HG02884 (cell line): ENCODE measurements around the gene SETD5.

Experiments used
- ATAC-seq: cut with Tn5 transposase; IDR thresholded peaks from one replicate; pipeline ENCODE4 v1.9.1; 2021; ENCODE audit warnings: mild to moderate bottlenecking, moderate library complexity; ENCODE audit not compliant: unreplicated experiment

Gene SETD5

DNA sequence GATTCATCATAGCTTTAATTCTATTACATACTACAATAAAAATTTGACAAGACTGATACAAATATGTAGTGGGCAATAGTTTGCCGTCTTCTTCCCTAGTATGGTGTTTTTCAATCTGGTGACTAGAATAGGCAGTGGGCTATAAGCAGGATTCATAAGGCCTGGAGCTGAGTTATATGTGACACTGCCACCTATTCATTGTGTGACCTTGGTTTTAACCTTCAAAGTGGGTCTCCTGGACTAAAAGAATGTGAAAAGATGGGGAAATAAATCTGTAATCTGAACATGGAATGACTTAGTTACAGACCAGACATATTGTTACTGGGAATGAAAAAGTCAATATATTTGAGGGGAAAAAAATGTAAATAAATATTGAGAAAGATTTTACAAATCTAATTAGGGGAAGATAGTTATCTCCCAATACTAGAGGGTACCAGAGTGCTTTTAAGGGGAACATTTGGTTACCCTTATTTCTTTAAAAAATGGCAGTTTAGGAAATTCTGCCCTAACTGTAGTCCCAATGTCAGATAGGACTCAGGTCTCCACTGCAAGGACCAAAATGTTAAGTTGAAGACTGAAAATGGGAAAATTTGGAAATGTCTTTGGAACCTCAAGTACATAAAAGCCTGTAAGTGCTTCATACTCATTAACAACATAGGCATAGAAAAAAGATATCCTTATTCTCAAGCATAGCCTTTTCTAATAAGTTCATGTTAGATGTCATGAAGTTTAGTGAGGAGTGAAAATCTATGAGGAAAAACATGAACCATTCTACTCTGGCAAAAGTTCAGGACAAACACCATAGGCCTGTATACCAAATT is 10.7 kb upstream of the SETD5 start:
- ATAC-seq: no peak

DNA sequence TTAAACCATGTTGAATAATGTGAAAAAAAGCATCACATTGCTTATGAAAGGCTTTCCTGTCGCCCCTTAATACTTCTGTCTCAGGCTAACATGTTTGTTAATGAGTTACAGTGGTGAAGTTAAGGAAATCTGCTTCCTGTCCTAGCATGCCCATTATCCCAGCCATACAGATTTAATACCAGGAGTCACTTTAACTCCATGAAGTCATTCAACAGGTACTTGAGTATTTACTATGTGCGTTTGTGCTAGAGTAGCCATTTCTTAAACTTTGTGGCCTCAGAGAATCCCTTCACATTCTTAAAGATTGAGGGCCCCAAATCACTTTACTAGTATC is 10.1 kb upstream of the SETD5 start:
- no peak for ATAC-seq

DNA sequence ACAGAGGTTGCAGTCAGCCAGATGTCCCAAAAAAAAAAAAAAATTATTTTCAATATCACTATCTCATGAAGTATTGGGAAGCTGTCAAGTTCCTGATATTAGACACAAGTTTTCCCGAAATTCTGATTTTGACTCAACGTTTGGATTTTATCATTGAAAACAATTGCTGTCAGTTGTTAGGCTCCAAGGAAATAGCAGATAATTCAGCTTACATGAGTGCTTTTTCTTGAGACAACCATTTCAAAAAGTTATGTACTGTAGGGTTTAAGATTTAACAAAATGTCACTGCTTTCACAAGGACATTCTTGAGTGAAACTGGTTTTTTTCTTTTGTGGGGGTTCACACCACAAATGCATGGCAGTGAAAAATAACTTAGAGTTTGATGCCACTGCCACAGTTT is 9.3 kb upstream of the SETD5 start:
- ATAC-seq: no peak

DNA sequence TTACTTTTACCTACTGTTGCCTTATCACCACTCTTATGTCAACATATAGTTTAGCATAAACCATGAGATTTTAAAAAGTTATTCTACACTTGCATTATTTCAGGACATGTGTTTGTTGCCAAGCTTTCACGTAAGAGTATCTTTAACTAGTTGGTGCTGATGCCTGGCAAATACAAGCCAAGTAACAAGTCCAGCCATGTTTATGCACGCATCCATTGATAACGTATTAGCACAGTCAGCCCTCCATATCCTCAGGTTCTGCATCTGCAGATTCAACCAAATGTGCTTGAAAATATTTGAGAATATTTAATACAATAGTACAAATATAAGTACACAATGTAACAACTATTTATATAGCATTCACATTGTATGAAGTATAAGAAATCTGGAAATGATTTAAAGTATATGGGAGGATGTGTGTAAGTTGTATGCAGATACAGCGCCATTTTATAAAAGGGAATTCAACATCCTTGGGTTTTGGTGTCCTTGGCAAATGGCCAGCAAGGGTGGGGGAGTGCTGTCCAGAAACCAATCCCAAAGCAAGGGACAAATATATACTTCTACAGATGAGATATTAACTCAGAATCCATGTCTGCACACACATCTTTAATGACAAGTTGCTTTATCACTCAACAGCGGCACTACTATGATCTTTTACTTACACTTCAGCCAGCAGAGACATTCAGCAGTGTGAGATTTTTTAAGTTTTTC is 8.7 kb upstream of the SETD5 start:
- no peak for ATAC-seq

DNA sequence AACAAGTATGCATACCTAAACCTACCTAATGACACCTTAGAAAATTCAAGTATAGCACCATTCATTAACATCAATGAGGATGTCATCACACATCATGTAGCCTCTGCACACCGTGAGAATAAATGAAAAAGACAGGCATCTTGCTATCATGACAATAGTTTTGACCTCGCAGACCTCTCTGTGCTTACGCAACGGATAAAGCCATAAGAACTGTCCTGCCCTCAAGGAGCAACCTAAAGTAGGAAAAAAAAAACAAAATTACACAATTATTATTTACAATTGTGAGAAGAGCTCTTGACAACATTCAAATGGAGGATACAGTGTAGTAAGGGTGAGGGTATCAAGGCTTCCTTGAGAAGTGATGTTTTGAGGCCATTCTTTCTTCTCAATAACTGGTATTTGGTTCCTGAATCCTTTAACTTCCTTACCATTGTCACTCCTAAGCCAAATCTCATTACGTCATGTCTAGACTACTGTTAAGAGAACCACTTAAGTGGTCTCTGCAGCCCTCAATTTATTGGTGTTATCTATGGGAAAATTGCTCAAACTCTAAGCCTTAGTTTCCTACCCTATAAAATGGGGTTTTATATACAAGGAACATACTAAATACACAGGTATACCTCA is 7.0 kb upstream of the SETD5 start:
- ATAC-seq: no peak

DNA sequence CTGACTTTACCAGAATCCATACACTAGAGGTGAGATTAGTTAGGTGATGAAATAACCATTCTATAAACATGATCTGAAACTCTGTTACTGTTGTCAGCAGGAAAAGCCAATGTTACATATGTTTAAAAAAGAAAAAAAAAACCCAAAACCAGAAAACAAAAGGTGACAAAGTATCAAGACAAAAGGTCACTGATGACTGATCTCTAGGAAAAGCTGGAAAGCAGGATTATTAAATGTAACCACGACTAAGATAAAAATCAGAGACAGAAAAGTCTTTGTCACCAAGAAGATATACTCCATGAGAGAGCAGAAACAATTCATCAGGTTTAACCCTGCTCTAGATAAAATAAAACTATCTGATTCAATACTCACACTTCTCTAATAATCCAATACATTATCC is 5.4 kb upstream of the SETD5 start:
- ATAC-seq: no peak

DNA sequence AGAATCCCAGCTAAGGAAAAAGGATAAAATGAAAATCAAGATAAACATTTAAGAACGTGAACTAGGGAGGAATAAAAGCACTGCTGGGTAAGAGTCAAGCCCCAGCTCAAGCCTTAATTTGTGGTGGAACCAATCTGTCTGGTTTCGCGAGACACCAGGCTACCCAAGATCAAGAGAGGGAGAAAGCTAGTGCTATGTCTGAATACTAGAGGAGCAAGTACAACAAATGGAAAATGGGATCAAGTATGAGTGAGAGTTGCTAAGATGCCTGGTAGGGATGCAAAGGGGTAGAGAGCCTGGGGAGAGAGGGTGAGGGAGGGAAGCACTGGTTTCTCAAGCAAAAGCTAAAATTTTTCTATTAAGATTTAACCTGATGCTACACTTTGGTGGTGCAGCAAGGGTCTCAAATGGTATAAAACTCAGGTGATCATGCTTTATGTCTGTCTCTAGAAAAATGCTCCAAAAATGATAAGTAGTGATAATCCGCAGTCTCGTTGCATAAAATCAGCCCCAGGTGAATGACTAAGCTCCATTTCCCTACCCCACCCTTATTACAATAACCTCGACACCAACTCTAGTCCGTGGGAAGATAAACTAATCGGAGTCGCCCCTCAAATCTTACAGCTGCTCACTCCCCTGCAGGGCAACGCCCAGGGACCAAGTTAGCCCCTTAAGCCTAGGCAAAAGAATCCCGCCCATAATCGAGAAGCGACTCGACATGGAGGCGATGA is 1.7 kb upstream of the SETD5 start:
- no peak for ATAC-seq

DNA sequence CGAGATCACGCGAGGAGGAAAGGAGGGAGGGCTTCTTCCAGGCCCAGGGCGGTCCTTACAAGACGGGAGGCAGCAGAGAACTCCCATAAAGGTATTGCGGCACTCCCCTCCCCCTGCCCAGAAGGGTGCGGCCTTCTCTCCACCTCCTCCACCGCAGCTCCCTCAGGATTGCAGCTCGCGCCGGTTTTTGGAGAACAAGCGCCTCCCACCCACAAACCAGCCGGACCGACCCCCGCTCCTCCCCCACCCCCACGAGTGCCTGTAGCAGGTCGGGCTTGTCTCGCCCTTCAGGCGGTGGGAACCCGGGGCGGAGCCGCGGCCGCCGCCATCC is 1.1 kb upstream of the SETD5 start:
- ATAC-seq: peak; percentile 28

DNA sequence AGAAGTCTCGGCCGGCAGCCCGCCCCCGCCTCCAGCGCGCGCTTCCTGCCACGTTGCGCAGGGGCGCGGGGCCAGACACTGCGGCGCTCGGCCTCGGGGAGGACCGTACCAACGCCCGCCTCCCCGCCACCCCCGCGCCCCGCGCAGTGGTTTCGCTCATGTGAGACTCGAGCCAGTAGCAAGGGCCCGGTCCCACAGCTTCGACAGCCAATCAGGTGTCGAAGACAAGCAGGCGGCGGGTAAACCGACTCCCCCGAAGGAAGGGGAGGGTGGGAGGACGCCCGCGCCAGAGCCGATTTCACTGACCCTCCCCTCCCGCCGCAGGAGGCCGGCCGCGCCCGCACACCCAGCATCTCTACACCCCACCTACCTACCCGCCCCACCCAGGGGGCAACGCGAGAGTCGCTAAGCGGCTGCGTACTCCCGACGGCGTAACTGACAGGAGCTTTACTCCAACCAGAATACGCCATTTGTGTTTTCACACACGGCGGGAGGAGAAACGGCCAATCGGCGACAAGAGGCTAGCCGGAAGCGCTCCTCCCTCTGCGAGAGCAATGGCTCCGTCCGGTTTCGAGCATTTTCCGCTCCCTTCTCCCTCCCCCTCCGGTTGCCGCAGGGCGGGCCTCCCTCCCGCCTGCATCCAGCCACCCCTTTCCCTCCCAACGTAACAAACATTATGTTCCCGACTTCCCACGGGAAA is 633 bp upstream of the SETD5 start:
- ATAC-seq: peak; percentile 62

DNA sequence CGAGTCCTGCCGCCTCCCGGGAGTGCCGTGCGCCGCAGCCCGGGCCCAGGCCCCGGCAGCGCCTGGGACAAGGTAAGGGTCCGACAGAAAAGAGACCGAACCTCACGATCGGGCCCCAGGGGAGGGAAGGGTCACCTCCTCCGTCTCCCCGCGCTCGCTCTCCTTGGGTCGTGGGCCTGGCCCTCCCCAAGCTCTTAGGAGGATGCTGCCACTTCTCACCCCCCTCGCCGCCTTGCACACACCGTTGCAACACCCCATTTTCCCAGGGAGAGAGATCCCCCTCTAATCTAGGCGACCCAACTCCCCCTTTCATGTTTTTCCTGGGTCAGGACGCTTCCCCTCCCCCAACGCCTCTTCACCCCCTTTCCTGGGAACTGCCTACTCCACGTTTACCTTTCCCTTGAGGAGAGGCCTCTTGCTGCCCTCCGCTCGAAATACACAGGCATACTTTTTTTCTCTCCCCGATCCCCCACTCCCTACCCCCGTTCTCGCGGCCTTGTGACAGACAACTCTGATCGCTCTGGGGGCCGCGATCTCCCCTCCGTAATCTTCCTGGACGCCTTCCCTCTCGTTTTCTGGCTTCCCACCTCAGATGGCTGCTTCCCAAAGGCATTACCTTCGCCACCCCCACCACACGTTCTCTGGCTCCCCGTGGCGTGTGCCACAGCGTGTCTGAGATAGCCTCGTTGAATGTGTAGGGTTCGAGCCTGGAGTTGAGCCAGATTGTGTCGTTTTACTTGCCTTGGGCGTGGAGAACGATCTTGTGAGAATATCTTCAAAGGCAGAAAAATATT is 688 bp downstream of the SETD5 start:
- no peak for ATAC-seq

DNA sequence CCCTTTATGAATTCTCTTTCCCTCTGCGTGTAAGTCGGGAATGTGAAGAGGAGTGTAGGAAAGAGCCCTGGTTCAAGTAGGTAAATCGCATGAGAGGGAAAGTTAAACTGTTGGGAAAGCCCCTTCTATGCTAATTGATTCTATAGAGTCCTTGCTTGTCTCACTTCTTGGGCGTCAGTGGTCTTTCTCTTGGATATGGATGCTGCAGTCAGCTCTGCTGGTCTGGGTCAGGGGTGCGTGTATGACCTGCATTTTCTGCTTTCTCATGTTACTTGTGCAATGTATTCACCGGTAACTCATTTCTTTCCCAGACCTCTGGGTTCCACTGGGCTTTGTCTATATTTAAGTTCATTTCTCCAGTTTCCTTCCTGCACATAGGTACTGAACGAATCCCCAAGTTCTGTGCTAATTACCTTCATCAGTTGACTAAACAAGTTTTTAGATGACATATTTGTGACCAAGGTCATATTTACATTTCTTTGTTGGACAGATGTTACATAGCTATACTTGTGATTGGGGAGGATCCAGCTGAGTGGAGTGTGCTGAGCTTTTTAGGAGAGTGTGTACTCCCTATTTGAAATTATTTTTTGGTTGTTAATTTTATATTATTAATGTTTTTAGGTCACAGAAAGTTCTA is 1.4 kb downstream of the SETD5 start:
- ATAC-seq: no peak

DNA sequence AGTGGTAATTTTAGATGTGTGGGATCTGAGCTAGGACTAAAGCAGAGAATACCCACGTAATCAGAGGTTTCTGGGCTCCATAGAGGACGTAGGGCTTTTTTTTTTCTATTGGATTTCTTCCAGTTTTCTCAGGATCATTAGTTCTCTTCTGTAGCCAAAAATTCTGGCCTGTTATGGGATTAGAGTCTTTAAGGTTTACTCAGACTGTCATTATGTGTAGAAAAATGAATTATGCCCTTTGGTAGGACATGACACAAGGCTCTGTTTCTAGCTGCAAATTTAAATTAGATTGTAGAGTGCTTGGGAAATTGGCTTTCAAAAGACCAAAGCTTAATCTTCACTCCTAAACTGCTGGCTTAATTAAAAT is 1.9 kb downstream of the SETD5 start:
- no peak for ATAC-seq

DNA sequence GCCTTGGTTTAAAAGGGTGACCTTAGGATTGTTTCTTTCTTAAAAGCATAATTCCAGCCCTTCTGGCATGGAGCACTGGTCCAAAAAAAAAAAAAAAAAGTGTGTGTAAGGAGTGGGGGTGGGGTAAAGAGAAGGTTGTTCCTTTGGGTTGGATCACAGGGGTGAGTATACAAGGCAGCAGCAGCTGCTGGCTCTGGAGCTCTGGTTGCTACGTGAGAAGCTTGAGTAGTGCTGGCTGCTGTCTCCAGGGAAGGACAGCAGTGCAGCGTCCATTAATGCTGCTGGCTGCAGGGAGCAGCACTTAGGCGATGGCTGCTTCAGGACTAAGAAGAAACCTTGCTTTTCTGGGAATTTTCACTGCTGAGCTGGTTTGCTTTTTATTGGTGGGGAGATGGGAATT is 2.3 kb downstream of the SETD5 start:
- no peak for ATAC-seq

DNA sequence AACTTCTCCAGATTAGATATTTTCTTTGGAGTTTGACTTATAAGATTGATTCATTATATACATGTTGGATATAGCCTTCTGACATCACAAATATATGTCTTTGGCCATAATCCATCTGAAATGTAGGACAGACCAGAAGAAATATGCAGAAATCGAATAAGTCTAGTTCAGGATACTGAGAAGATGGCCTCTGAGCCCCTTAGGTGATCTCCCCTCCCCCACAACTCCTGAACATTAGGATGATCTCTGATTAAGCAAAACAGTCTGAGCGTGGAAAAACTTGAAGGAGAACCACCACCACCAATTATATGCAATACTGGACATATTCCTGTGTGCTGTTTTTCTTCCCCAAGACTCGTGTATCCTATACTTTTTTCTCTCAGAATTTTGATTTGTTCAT is 3.2 kb downstream of the SETD5 start:
- ATAC-seq: no peak

DNA sequence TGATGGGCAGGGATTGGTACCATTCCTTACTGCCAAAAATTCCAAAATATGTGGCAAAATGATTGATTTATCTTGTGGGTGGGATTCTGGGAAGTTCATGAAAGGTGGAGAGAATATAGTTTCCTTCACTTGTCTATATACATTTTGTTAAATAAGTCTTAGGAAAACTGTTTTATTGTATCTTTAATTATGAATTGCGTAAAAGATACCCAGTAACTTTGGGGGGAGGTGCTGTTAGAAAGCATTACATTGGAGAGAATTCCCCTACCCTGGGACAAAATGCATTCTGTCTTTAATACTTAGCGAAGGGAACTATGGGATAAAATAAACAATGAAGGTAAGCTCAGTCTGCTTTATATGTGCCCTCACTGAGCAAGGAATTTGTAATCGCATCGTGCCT is 4.6 kb downstream of the SETD5 start:
- ATAC-seq: no peak

DNA sequence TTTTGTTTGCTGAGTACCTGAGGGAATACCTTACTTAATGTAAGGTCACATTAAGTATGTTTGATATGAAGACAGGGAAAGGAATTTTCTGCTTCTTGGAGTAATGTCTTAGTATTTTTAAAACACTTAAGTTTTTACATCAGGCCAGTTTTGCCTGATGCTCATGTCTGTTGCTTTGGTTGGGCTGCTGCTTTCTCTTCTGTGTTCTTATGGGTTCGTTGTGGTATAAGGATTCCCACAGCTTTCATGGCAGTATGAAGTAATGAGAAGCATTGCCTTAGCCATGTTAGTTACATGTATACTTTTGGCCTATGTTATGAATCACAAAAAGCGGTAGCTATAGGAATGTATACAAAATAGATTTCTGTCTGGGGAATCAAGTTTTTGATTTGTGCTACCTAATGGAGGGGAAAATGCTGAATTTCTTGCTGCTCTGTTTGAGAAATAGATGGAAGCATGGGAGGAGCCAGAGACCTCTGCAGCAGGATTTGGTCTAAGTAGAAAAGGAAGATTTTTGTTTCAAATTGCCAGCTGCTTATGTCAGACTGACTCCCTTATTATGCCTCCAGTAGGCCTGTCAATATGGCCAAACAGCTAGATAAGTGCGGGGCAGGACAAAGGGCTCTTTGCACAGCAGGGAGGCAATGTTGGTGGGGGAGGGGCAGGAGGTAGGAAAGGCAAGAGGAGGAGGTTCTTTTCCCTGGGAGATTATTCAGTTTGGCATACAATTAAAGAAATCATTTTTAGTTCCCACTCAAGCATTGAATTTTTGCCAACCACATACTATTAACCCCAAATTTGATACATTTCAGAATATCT is 5.2 kb downstream of the SETD5 start:
- no peak for ATAC-seq

DNA sequence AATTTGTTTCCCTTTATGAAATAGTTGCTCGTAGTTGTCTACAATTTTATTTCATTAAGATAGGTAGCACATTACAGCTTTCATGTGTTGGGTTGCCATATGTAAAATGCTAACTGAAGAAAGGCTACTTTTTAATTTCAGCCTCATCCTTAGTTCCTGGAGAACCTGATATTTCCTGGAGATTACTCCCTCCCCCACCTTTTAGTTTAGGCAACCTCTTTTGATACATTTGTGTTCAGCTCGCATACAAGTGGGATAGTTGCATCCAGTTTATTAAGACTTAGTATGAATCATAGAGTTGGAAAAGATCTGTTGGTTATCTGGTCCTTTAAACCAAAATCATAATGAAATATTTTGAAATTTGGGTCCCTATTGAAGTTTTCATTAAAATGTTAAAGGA is 6.0 kb downstream of the SETD5 start:
- ATAC-seq: no peak

DNA sequence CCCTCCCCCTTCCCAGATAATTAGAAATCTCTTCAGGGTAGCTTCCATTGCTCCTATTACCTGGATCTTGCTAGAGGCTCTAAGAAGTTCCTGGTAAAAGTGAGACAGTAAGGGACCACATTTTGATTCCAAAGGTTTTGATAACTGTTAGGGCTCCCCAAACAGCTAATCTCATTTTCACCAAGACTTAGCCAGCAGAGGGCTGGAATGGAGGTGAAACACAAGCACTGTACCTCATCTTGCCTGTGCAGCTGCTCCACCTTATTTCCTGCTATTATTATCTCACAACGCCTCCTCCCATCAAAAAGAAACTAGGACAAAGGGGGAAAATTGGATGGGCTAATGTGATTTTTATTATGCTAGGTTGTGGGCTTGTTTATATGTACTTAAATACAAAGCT is 7.3 kb downstream of the SETD5 start:
- no peak for ATAC-seq

DNA sequence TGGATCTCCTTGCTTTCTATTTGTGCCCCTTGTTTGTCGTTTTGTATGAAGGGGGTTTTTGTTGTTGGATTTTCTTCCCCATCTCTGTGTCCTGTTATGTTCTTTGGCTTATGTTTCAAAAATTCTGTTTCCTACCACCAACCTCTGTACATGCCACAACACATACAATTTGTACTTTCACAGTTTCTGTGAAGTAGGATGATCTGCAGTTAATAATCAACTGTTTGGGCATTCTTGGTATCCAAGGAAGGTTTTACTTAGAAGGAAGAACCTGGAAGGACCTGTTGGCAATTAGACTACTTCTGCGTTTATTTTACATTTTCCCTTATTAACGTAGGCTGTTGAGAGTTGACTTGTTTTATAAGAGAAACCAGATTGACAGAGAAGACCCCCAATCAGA is 8.3 kb downstream of the SETD5 start:
- no peak for ATAC-seq
